ENCODE measurements around the gene ZNF41.
A peak's percentile ranks its signal among the peaks of the same experiment; 100 is the strongest.
"Not testable (repeated sequence)": the region's sequence is repeated elsewhere in the genome, so short reads cannot be mapped to it uniquely, and the experiment has no call there.

Gene ZNF41

DNA sequence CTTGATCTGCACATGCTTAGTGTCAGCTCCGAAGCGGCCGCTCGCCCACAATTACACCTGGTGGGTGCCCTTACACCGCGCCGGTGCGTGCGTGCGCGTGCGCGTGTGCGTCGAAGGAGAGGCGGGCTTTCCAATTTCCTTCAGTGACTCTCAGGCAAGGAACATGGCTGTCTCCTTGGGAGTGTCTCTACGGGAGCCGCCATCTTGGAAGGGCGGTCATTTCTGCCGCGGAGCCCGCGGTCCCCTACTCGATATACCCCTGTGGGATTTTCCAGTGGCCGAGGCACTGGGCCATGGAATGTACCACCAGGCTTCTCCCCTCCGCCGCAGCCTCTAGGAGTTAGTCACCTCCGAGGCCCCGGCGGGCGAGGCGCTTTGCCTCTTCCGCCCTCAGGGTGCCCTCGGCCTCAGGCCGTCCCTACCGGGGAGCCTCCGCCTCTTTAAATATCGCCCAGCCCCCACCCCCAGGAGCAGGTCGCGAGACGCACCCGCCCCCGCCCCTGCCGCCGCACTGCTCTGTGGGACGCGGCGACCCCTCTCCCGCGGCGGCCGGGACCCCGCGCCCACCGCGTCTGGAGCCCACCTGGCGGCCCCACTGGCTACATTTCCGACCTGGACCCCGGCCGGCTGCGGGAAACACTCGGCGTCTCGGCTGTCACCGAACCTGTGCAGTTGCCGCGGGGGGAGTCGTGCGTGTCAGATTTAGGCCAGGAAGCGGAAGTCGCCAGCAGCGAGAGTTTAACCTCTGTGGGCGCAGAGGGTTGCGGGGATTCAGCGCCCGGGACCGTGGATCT is at the start of gene ZNF41:
Gene ZNF41, minus strand, starts transcription at position 711 of the 794 bp plus-strand sequence. CDS start 15,741 bp downstream, outside the sequence.
- Histone ChIP-seq H3K9me3 (ENCODE audit: control insufficient read depth, insufficient read depth, low read length) (no peaks in the 10 kb centered on the region), H3K4me1 (ENCODE audit: control insufficient read depth, insufficient read depth, low read length) (no peaks in the 10 kb centered on the region), H3K27me3 (ENCODE audit: control insufficient read depth, insufficient read depth, low read length) (no peaks in the 10 kb centered on the region), H3K36me3 (ENCODE audit: control insufficient read depth, insufficient read depth, low read length) (no peaks in the 10 kb centered on the region), H3K27ac (ENCODE audit: low read length) (no peak within 1 kb of the TSS), H3K4me3 (ENCODE audit: low read length) (peak within 1 kb of the TSS; percentile 72)
- no CpG with 5 or more reads among the region's 77 CpGs for WGBS (ENCODE audit: insufficient coverage, insufficient read length)
- peak; percentile 43 for DNase-seq (ENCODE audit: low read depth, low spot score)

DNA sequence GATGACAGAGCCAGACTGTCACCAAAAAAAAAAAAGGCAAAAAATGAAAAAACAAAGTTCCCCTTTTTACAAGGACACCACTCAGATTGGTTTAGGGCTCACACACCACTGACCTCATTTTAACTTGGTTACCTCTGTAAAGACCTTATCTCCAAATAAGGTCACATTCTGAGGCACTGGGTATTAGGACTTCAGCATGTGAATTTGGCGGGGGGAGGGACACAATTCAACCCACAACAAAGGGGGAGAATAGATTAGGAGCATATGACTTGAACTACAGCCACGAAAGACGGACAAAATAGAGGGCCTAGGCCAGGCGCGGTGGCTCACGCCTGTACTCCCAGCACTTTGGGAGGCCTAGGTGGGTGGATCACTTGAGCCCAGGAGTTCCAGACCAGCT is 47.0 kb upstream of the ZNF41 start:
- no peak overlapping the region for H3K4me3 ChIP-seq (ENCODE audit: low read length)
- no peaks in the 10 kb centered on the region for H3K27me3 ChIP-seq (ENCODE audit: control insufficient read depth, insufficient read depth, low read length)
- no peaks in the 10 kb centered on the region for H3K36me3 ChIP-seq (ENCODE audit: control insufficient read depth, insufficient read depth, low read length)
- no CpG with 5 or more reads among the region's 6 CpGs for WGBS (ENCODE audit: insufficient coverage, insufficient read length)
- no peaks in the 10 kb centered on the region for H3K9me3 ChIP-seq (ENCODE audit: control insufficient read depth, insufficient read depth, low read length)
- no peak overlapping the region for H3K27ac ChIP-seq (ENCODE audit: low read length)
- no peaks in the 10 kb centered on the region for H3K4me1 ChIP-seq (ENCODE audit: control insufficient read depth, insufficient read depth, low read length)
- no peak for DNase-seq (ENCODE audit: low read depth, low spot score)

DNA sequence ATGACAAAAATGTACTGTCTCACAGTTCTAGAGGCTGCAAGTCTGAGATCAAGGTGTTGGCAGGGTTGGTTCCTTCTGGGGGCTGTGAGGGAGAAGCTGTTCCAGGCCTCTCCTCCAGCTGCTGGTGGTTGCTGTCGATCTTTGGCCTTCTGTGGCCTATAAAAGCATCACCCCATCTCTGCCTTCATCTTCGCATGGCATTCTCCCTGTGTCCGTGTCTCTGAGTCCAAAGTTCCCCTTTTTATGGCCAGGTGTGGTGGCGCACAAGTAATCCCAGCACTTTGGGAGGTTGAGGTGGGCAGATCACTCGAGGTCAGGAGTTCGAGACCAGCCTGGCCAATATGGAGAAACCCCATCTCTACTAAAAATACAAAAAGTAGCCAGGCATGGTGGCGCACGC is 46.5 kb upstream of the ZNF41 start:
- H3K4me1 ChIP-seq (ENCODE audit: control insufficient read depth, insufficient read depth, low read length): no peaks in the 10 kb centered on the region
- H3K27ac ChIP-seq (ENCODE audit: low read length): no peak overlapping the region
- no peak for DNase-seq (ENCODE audit: low read depth, low spot score)
- H3K27me3 ChIP-seq (ENCODE audit: control insufficient read depth, insufficient read depth, low read length): no peaks in the 10 kb centered on the region
- no peaks in the 10 kb centered on the region for H3K9me3 ChIP-seq (ENCODE audit: control insufficient read depth, insufficient read depth, low read length)
- no peak overlapping the region for H3K4me3 ChIP-seq (ENCODE audit: low read length)
- no CpG with 5 or more reads among the region's 8 CpGs for WGBS (ENCODE audit: insufficient coverage, insufficient read length)
- H3K36me3 ChIP-seq (ENCODE audit: control insufficient read depth, insufficient read depth, low read length): no peaks in the 10 kb centered on the region

DNA sequence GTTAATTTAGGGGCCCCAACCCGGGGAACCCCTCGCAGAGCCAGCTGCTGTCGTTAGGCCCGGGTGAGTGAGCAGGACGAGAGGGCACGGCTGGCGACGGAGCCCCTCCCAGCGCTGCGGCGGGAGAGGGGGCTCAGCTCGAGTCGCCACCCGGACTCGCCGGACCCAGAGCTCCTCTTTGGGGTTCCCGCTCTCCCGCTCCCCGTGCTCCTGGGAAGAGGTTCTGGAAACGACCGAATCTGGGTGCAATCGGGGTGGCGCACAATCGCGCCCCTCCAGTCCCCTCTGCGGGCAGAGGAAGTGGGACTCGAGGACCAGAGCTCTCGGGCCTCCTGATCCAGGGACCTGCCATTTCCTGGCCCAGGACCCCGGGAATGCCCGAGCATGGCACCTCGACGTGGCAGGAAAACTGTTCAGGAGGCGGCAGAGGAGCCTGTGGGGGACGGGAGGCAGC is 40.7 kb upstream of the ZNF41 start:
- no peak for DNase-seq (ENCODE audit: low read depth, low spot score)
- Histone ChIP-seq H3K9me3 (ENCODE audit: control insufficient read depth, insufficient read depth, low read length) (no peaks in the 10 kb centered on the region), H3K27ac (ENCODE audit: low read length) (no peak overlapping the region), H3K36me3 (ENCODE audit: control insufficient read depth, insufficient read depth, low read length) (no peaks in the 10 kb centered on the region), H3K4me1 (ENCODE audit: control insufficient read depth, insufficient read depth, low read length) (no peaks in the 10 kb centered on the region), H3K4me3 (ENCODE audit: low read length) (peak overlapping the region; percentile 48; the same call in 1 of the 2 replicates), H3K27me3 (ENCODE audit: control insufficient read depth, insufficient read depth, low read length) (no peaks in the 10 kb centered on the region)
- WGBS (ENCODE audit: insufficient coverage, insufficient read length): no CpG with 5 or more reads among the region's 34 CpGs

DNA sequence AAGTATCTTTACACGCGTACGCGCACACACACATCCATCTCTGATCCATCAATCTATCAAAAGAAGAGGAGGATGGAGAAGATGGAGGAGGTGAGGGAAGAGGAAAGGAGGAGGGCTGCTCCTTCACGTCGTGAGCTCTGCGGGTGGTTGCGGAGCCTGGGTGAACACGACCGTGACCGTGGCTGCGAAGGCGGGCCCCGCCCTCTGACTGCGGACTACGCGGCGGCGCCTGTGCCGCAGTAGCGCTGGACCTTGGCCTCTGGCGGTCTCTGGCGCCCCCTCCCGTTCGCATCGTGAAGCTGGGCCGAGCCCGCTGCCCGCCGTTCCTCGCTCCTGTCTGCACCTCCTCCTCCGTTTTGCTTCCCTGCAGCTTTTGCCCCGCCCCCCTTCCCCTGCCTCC is 40.3 kb upstream of the ZNF41 start:
- Histone ChIP-seq H3K9me3 (ENCODE audit: control insufficient read depth, insufficient read depth, low read length) (no peaks in the 10 kb centered on the region), H3K27ac (ENCODE audit: low read length) (no peak overlapping the region), H3K4me1 (ENCODE audit: control insufficient read depth, insufficient read depth, low read length) (no peaks in the 10 kb centered on the region), H3K36me3 (ENCODE audit: control insufficient read depth, insufficient read depth, low read length) (no peaks in the 10 kb centered on the region), H3K27me3 (ENCODE audit: control insufficient read depth, insufficient read depth, low read length) (no peaks in the 10 kb centered on the region), H3K4me3 (ENCODE audit: low read length) (peak overlapping the region; percentile 48; the same call in 1 of the 2 replicates)
- DNase-seq (ENCODE audit: low read depth, low spot score): peak; percentile 31
- no CpG with 5 or more reads among the region's 33 CpGs for WGBS (ENCODE audit: insufficient coverage, insufficient read length)

DNA sequence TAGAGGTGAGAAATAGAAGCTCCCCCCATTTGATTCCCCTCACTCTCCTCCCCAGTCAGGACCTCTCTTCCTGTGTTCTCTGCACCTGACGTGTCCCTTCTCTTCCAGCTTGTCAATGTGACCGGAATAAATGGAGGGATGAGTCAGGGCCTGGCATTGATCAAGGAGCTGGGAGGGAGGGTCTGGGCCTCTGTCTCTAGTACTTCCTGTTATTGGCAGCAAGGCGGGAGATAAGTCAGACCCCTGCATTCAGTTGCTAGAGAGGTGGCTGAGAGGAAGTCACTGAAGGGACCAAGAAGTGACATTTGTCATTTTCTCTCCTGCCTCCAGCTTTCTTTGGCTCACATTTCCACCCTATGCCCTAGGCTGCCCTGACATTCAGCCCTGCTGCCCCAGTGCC is 35.1 kb upstream of the ZNF41 start:
- Histone ChIP-seq H3K27me3 (ENCODE audit: control insufficient read depth, insufficient read depth, low read length) (no peaks in the 10 kb centered on the region), H3K9me3 (ENCODE audit: control insufficient read depth, insufficient read depth, low read length) (no peaks in the 10 kb centered on the region), H3K27ac (ENCODE audit: low read length) (no peak overlapping the region), H3K36me3 (ENCODE audit: control insufficient read depth, insufficient read depth, low read length) (no peaks in the 10 kb centered on the region), H3K4me3 (ENCODE audit: low read length) (no peak overlapping the region), H3K4me1 (ENCODE audit: control insufficient read depth, insufficient read depth, low read length) (no peaks in the 10 kb centered on the region)
- no peak for DNase-seq (ENCODE audit: low read depth, low spot score)
- no CpG with 5 or more reads among the region's 3 CpGs for WGBS (ENCODE audit: insufficient coverage, insufficient read length)

DNA sequence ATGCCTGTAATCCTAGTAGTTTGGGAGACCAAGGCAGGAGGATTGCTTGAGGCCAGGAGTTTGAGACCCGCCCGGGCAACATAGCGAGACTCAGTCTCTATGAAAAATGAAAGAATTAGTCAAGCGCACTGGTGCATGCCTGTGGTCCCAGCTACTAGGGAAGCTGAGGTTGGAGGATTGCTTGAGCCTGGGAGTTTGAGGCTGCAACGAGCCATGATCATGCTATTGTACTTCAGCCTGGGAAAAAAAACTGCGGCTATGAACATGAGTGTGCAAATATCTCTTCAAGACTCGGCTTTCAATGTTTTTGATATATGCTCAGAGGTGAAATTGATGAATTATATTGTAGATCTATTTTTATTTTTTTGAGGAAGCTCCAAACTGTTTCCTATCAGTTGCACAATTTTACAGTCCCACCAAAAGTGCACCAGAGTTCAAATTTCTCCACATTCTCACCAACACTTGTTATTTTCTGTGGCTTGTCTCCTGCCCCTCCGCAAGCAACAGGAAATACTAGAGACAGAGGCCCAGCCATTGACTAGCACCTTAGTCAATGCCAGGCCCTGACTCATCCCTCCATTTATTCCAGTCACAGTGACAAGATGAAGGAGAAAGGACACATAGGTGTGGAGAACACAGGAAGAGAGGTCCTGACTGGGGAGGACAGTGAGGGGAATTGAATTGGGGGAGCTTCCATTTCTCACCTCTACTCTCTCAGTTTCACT is 33.1 kb upstream of the ZNF41 start:
- no peak overlapping the region for H3K4me3 ChIP-seq (ENCODE audit: low read length)
- no peak for DNase-seq (ENCODE audit: low read depth, low spot score)
- WGBS (ENCODE audit: insufficient coverage, insufficient read length): no CpG with 5 or more reads among the region's 8 CpGs
- H3K36me3 ChIP-seq (ENCODE audit: control insufficient read depth, insufficient read depth, low read length): no peaks in the 10 kb centered on the region
- no peaks in the 10 kb centered on the region for H3K27me3 ChIP-seq (ENCODE audit: control insufficient read depth, insufficient read depth, low read length)
- no peaks in the 10 kb centered on the region for H3K9me3 ChIP-seq (ENCODE audit: control insufficient read depth, insufficient read depth, low read length)
- H3K4me1 ChIP-seq (ENCODE audit: control insufficient read depth, insufficient read depth, low read length): no peaks in the 10 kb centered on the region
- no peak overlapping the region for H3K27ac ChIP-seq (ENCODE audit: low read length)

DNA sequence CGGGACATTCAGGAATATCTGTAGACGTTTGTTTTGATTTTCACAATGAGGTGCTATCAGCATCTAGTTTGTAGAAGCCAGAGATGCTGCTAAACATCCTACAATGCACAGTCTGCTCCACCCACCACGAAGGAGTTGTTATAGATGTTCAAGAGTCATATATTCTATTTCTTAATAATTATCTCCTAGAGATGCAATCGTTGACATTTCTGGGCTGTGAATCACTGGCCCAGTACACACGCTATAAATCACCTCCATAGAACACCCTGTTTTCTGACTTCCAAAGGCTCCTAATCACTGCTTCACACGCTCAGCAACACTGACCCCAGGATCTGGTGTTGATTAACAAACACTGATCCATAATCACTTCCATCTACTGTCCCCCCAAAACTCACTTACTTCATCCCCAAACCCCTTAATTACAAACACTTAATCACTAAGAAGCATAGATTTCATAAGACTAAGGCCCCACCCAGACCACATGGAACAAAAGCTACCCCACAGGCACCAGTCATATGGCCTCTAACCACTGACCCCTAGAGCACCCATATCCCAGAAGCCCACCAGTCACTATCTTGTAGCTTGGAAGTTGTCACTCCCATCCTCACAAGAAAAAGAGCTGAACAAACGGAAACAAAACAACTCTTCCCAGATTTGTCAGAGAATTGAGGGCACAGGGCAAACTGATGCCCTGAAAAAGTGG is 31.7 kb upstream of the ZNF41 start:
- no peaks in the 10 kb centered on the region for H3K27me3 ChIP-seq (ENCODE audit: control insufficient read depth, insufficient read depth, low read length)
- no peaks in the 10 kb centered on the region for H3K36me3 ChIP-seq (ENCODE audit: control insufficient read depth, insufficient read depth, low read length)
- DNase-seq (ENCODE audit: low read depth, low spot score): no peak
- no peak overlapping the region for H3K4me3 ChIP-seq (ENCODE audit: low read length)
- H3K4me1 ChIP-seq (ENCODE audit: control insufficient read depth, insufficient read depth, low read length): no peaks in the 10 kb centered on the region
- H3K27ac ChIP-seq (ENCODE audit: low read length): no peak overlapping the region
- no peaks in the 10 kb centered on the region for H3K9me3 ChIP-seq (ENCODE audit: control insufficient read depth, insufficient read depth, low read length)
- no CpG with 5 or more reads among the region's 7 CpGs for WGBS (ENCODE audit: insufficient coverage, insufficient read length)

DNA sequence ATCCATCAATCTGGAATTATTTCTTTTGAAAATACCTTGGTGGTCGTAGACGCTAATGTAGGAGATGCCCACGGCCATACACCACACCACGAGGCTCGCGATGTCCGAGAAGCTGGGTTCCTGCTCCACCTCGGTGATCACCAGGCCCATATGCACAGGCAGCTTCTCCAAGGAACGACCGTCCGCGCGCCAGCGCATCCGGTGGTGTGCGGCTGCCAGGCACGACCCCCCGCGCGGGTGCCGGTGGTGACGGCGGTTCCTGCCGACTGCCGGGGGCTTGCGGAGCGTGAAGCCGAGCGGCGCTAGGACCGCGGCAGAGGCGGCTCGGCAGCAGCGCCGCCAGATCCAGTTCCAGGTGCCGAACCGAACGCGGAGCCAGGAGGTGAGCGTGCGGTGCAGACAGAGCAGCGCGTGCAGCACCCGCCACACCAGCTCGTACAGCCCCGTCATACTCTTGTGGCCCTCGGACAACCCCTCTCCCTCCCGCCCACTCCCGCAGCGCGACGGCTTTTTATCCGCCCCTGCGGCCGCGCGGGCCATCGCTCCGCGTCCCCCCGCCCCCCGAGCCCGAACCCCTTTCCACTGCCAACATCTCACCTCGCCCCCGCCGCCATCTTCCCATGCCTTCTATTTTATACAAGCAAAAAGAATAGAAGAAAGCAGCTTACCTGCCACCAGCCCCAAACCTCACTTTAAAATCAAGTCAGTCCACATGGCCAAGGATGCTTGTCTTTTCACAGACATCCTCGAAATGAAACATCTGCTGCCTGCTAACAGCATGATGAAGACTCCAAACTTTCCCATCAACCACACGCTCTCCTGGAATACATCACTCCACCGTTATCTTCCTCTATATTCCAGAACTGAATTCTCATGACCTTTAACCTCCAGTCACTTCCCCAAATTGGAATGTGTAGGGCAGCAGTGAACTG is 30.3 kb upstream of the ZNF41 start:
- H3K9me3 ChIP-seq (ENCODE audit: control insufficient read depth, insufficient read depth, low read length); H3K36me3 ChIP-seq (ENCODE audit: control insufficient read depth, insufficient read depth, low read length); H3K27ac ChIP-seq (ENCODE audit: low read length); H3K27me3 ChIP-seq (ENCODE audit: control insufficient read depth, insufficient read depth, low read length); DNase-seq (ENCODE audit: low read depth, low spot score); H3K4me1 ChIP-seq (ENCODE audit: control insufficient read depth, insufficient read depth, low read length): not testable (repeated sequence)
- no CpG with 5 or more reads among the region's 70 CpGs for WGBS (ENCODE audit: insufficient coverage, insufficient read length)
- peak overlapping the region; percentile 19; the same call in 1 of the 2 replicates for H3K4me3 ChIP-seq (ENCODE audit: low read length)

Measured in iPS DF 6.9 (cell line).